Activated CD4-positive, alpha-beta T cell treated with anti-CD3 and anti-CD28 coated beads, Interleukin-2, amount 50 U/mL, for 24 hours (primary cell): Measurements from ENCODE around the gene ZNF622.
A peak's percentile ranks its signal among the peaks of the same experiment; 100 is the strongest.
"Not testable (repeated sequence)": the region's sequence is repeated elsewhere in the genome, so short reads cannot be mapped to it uniquely, and the experiment has no call there.

ENCODE experiments used
- DNase-seq, 2 donors: peaks; one replicate each; pipeline ENCODE4 v3.0.0-alpha.2; 2020; ENCODE audit warnings: low read depth in 1 of 2, low spot score in 1 of 2

ZNF622 gene

DNA sequence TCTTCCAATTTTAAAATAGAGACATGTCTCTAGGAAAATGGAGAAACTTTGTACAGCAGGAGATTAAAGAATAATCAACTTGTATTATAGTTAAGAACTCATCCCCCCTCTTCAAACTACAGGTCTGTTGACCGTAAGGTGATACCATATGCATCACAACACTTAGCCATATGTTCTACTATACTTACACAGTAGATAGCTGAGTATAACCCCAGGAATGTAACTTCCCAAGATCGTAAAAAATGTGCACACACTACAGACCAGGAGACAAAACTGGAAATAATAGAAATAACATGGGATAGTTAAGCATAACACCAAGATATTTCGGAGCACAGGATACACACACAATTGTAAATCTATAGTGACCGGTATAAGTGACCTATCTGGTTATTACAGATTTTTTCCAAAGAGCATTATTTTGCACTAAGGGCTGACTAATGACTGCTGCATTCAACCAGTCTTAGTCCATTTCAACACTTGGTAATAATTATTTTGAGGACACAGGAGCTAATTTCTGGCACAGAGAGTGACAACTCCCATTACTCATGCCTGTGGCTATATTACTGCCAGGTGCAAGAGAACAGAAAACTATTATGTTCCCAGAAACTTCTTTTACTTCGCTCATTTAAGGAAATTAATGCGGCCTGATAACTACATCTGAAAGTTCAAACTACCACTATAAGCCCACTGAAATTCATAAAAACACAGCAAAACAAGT lies 15.4 kb upstream of the ZNF622 start:
- no peak for DNase-seq

DNA sequence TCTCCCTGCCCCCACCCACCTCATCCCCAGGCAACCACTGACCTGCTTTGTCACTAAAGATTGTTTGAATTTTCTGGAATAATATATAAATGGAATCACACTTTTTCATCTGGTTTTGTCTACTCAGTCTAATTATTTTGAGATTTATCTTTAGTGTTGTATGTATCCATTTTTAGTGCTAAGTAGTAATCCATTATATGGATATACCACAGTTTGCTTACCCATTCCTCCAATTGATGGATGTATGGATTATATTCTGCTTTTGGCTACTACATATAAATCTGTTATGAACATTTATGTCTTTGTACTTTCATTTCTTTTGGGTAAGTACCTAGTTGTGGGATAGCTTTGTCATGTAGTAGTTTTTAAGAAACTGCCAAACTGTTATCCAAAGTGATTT lies 14.5 kb upstream of the ZNF622 start:
- no peak for DNase-seq

DNA sequence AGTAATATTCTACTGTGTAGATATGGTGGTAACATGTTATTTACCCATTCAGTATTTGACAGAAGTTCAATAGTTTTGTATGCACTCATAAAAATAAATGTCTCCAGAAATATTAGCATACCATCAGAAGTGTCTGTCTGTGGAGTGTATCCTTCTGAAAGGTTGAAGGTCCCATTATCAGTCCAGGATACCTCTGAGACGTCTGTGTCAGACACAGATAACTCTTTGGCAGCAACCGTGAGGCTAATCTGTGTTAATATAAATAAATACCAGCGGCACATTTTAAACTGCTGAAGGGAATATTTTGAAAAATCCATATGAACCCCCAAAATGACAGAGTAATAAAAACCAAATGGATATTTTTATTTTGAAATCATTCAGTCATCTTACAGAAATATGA lies 11.9 kb upstream of the ZNF622 start:
- no peak for DNase-seq

DNA sequence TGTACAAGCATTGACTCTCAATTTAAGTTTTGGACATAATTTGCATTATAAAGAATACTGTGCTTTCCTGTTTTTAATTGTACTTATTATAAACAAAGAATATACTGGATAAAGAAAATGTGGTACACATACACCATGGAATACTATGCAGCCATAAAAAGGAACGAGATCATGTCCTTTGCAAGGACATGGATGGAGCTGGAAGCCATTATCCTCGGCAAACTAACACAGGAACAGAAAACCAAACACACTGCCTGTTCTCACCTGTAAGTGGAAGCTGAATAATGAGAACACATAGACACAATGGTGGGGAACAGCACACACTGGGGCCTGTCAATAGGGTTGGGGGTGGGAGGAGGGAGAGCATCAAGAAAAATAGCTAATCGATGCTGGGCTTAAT lies 10.8 kb upstream of the ZNF622 start:
- not testable (repeated sequence) for DNase-seq

DNA sequence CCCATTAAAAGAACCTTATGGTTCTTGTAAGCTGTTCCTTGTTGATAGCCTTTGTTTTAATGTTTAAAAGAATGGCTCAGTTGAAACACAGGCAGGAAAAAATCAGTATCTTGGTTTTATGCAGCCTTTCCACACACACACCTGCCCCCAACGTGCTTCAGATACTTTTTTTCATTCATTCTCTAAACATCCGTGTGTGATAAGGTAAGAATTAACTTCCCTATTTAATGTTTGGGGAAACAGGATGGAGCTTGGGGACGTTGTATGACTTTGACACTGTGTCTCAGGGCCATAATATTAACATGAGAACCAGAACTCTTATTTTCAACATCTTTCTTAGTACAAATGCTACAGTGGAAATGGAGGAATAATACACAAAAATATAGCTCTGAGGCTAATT lies 5.8 kb upstream of the ZNF622 start:
- no peak for DNase-seq

DNA sequence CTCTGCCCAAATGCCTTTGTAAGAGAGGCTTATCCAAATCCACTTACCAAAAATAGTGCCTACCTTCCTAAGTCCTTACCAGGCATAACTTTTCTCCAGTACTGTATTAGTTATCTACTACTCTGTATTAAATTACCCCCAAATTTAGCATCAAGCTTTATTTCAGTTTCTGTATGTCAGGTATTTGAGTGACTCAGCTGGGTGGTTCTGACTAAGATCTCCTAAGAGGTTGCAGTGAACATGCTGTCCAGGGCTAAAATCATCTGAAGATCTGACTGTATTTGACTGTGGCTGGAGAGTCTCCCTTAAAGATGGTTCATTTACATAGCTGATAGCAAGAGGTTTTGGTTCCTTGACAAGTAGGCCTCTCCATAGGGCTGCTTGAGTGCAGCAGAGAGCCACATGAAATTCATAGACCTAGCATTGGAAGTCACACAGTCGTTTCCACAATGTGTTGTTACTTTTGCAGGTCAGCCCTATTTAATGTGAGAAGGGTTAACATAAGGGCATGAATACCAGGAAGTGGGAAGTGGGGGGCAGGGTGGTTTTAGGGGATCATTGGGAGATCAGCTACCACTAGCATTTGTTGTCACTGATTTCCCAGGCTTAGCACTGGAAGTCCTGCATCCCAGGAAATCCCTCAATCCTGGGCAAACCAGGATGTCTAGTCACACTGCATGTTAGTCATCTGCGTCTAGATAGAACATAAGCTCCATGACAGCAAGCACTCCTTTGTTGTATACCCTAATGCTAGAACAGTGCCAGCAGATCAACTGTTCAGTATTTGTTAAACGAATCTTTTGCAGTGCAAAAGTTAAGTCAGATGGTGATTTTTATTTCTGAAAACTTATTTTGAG lies 2.0 kb upstream of the ZNF622 start:
- peak in 1 of 2 donors; percentile 38 for DNase-seq

DNA sequence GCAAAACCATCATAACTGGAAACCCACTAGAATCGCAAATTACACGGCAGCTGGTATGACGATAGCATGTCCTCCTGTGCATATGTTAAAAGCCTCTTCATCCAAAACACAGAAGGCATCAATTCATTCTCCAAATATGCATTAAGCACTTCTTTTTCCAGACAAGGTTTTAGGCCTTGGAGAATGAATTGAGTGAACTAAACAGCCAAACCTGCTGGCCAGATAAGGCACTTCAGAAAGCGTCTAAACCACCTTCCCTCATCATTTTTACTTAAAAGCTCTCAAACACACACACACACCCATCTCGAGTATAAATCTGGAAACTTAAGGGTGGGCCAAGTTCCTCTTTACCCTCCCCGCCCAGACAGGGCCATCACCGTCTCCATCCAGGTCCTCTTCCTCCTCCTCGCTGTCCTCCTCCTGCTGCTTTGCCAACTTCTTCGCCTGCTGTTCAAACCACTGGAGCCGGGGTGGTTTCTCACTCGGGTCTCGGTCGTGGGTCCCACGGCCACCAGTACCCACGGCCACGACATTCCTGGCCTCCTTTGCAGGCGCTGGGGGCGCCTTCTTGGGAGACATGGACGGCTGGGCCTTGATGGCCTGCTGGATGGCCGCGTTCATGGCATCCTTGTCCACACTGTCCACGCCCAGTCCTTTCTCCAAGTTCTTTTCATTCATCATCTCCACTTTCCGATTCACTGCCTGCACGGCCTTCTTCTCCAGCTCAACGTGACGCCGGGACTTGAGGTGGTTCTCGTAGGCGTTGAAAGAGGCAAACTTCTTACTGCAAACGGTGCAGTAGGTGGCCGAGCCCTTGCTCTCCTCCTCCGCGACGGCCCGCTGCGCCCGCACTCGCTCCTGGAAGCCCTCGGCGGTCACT lies 696 bp downstream of the ZNF622 start:
- DNase-seq = peak in 1 of 2 donors; percentile 3

DNA sequence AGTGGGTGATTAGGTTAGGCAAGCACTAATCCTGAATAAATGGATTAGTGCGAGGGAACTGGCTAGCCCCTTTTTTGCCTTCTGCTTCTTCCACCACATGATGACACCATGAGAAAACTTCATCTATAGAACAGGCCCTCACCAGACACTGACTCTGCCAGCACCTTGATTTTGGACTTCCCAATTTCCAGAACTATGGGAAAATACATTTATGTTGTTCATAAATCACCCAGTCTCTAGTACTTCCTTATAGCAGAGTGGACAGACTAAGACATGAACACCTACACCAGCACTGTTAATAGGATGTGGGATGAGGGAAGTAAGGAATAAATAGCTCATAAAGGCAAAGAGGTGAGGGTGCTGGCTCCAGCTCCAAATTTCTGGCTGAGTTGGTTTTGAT lies 1.4 kb downstream of the ZNF622 start:
- no peak for DNase-seq

DNA sequence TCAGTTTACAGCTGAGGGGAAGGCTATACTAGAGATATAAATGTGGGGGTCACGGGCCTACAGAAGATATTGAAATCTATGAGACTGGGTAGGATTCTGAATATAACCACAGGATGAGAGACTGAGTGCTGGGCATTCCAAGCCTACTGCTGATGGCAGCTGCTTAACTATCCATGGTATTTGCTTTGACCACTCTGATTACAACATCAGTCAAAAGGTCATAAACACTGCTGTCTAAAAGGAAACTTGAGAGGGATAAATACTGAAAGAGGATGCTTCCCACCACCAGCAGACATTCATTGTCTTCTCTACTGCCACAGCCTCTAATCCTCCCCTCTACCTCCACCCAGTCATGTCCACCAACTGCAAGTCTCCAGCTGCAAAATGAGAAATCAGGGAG lies 3.8 kb downstream of the ZNF622 start:
- no peak for DNase-seq

DNA sequence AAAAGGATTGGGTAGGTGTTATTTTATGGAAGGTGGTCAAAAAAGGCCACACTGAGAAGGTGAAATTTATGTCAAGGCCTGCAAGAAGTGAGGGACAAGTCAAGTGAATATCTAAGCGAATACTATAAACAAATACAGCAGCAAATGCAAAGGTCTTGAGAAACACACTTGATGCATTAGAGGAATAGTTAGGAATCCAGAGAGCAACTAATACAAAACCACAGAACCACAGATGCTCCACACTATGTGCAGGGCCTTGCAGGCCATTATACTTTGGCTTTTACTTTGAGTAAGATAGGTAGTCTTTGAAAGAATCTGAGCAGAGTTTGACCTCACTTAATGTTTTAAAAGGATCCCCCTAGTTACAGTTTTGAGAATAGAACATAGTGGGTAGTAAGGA lies 4.6 kb downstream of the ZNF622 start:
- DNase-seq = no peak

DNA sequence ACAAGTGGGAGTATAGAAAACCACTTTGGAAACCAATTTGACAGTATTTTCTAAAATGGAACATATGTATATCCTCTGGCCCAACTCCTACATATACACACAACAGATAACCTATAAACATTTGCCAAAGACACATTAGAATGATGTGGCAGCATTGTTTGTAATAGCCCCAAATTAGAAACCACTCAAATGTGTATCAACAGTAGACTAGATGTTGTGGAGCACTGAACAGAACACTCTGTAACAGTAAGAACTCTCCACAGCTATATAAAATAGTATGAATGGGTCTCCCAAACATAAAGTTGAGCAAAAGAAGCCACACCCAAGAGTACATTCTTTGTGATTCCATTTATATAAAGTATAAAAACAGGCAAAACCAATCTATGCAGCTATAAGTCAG lies 6.1 kb downstream of the ZNF622 start:
- DNase-seq = no peak

DNA sequence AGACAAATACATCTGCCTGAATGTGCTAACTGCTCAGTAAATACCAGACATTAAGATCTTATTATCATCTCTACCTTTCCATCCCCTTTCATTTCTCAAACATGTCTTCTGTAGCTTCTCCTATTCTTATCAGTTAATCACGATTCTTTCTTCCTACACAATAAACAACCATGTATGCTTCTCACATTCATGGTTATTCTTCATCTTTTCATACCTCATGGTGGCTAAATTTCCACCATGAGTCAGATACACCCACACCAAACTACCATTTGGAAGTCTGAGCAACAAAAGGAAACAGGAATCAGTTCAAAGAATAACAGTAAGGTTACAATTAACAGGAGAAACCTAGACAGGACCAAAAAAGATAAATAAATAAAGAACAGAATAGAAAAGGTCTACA lies 7.7 kb downstream of the ZNF622 start:
- no peak for DNase-seq

DNA sequence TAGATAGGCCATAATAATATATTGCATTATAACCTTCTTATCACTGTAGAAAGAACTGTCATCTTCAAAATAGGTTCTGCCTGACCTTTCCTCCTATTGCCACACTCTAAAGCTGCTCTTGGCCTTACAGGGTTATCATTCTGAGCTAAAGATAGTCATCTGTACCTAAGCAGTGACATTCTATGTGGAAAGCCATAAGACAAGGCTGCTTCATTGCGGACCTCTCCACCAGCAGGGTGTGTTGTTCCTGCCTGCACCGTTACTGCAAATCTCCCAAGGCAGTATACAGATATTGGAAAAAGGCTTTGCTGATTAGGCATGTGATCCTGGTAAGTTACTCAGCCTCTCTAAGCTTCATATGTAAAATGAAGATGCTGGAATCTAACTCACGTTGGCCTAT lies 8.1 kb downstream of the ZNF622 start:
- DNase-seq = no peak

DNA sequence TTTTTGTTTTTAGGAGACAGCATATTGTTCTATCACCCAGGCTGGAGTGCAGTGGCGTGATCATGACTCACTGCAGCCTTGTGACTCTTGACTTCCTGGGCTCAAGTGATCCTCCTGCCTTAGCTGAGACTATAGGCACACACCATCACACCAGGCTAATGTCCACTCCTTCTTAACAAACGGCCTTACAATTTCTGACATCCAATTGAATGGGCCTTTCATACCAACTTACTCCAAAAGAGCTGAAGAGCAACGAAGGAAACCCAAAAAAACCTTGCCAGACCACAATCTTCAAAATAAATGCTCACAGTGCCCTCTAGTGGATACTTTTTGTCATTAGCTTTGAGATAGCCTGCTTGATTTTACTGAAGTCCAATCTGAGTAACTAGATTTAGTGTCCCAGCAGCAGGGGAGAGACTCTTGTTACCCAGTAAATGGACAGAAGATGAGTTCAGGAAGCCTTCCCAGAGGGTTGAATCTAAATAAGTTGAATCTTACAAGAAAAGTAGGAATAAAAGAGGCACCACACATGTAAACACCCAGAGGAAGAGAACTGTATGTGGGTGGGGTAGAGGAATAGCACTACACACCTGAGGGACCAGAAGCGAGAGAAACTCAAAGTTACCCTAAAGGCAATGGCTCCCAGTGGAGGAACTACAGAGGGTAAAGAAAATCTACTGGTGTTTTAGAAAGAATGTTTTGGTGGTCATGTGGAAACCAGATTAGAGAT lies 9.3 kb downstream of the ZNF622 start:
- no peak for DNase-seq

DNA sequence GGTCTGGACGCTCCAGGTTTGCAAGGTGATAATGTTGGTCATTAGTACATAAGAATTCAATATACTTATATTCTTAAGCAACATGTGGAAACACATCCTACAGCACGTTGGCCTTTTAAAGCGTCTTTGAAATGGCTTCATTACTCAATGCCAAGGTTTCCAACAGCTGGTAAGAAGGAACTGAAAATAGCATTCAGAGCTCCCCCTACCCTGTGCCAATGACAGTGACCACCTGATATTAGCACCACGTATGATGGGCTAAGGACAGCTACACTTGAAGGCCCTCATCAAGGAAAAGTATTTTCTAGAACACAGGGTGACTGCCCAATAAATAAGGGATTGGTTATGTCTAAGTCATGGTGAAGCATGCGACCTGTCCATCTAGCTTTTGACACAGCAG lies 9.9 kb downstream of the ZNF622 start:
- DNase-seq = no peak

DNA sequence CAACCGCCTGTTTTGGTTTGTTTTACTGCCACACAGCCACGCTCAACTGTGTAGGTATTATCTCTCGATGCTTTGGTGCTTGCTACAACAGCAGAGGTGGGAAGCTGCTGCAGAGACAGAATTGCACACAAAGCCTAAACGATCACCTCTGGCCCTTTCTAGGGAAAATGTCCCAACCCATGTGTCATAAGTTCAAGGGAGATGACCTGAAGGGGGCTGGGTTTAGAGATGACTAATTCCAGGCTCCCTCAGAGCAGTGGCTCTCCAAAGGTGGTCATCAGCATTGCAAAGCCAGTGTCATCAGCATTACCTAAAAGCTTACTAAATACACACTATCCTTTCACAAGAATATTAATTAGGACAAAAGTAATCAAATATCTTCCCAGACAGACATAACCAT lies 10.9 kb downstream of the ZNF622 start:
- DNase-seq = no peak

DNA sequence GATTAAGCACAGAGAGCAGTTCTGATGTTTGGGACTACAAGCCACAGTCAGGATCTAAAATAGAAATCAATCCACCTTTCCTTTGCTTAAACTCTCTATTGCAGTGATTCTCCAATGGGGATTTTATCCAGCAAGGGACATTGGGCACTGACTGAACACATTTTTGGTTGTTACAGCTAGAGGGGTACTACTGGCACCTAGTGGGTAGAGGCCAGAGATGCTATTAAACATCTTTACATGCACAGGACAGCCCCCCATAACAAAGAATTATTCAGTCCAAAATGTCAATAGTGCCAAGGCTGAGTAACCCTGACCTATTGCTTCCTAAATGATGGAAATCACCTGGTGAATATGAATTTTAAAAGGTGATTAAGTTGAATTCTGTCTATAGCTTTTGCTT lies 12.0 kb downstream of the ZNF622 start:
- no peak for DNase-seq

DNA sequence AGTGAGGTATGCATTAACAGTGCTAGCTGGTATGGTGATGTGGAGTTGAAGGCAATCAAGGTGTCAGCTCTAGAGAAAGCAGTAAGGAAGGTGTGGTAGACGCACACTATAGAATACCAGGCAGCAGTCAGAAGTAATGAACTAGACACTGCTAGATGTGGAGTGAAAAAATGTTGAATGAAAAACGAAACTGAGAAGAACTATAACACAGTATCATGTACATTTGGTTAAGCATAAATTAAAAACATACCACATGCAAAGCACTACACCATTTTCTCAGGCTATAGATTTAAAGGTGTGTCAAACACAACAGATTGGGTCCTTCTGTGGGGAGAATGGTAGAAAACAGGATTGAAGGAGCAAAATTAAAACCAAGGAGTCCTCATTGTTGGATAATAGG lies 15.4 kb downstream of the ZNF622 start:
- DNase-seq = no peak

DNA sequence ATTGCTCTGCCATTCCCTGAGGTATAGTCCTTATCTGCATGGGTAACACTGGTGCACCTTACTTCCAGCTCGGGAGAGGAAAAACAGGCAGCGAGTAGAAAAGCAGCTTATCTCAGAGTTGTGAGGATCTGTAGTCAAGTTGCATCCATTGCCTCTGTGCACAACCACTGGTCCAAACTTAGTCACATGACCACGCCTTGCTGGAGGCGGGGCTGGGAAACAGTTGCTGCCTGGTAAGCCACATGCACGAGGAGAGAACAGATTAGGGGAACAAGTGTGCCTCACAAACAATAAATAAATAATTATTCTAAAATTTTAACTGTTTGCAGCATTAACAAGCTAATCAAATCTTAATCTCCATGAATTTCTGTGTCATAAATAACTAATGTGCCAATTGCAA lies 18.6 kb downstream of the ZNF622 start:
- DNase-seq = no peak

DNA sequence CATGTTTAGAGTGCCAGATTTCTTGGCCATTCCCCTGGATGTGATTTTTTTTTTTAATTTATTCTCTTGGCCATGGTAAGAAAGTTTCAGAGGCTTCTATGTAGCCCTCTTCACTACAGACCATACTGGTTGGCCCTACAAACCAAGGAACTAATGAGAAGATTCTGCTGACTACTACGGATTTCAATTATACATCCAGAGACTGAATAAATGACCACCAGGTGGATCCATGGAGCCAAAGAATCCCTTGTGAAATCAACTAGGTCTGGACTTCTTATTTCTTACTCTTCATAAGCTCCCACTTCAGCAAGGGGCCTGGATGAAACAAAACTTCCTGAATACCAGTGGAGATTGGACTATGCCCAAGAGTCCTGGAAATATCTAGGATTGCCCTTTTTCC lies 27.6 kb downstream of the ZNF622 start:
- no peak for DNase-seq

DNA sequence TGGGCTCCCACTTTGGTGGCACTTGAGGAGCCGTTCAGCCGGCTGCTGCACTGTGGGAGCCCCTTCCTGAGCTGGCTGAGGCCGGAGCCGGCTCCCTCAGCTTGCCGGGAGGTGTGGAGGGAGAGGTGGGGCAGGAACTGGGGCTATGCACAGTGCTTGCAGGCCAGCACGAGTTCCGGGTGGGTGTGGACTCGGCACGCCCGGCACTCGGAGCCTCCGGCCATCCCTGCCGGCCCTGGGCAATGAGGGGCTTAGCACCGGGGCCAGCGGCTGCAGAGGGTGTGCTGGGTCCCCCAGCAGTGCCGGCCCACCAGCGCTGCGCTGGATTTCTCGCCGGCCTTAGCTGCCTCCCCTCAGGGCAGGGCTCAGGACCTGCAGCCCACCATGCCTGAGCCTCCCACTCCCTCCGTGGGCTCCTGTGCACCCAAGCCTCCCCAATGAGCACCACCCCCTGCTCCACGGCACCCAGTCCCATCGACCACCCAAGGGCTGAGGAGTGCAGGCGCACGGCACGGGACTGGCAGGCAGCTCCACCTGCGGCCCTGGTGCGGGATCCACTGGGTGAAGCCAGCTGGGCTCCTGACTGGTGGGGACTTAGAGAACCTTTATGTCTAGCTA lies 29.4 kb downstream of the ZNF622 start:
- DNase-seq = not testable (repeated sequence)
